PC-9 (cell line): ENCODE results near the gene FOXI2. TPM values are rescaled to one million over a fixed set of nuclear protein-coding genes. Genes with fewer than 3 reads are reported as not detected.

Experiments
- BruUV-seq: library from RNA; stranded (reverse); fragments of 400-500 nt; replicated peaks from 2 replicates; lab custom pipeline; 2021; lab: Mats Ljungman, UMichigan
- CTCF ChIA-PET: fragments of 300-600 bp; sonication (Branson Sonifier 250); formaldehyde crosslinking; loops from one replicate; lab custom pipeline; 2022; ENCODE audit warnings: antibody characterized with exemption; lab: Charles Lee
- POLR2A ChIA-PET: fragments of 300-600 bp; sonication (Branson Sonifier 250); formaldehyde crosslinking; loops from one replicate; lab custom pipeline; 2022; ENCODE audit warnings: antibody characterized with exemption; ENCODE audit not compliant: unreplicated experiment; lab: Charles Lee
- DNase-seq, 2 experiments: peaks; one replicate each; pipeline versions ENCODE4 v3.0.0 to v3.0.0-alpha.2; 2015 to 2022; ENCODE audit warnings: mixed read lengths in 1 of 2
- H2AFZ ChIP-seq: fragments of 200-600 bp; sonication (generic); 2 replicates; pipeline ENCODE4 v1.8.1; 2017; ENCODE audit warnings: antibody characterized with exemption
- H3F3A ChIP-seq: fragments of 200-600 bp; sonication (generic); 2 replicates; pipeline ENCODE4 v1.8.1; 2017; ENCODE audit warnings: antibody characterized with exemption, mild to moderate bottlenecking, low read depth; ENCODE audit not compliant: insufficient read depth
- H3K27ac ChIP-seq: fragments of 200-600 bp; sonication (generic); 2 replicates; pipeline ENCODE4 v1.6.1; 2016; ENCODE audit warnings: mixed run types
- H3K27me3 ChIP-seq: fragments of 200-600 bp; sonication (generic); 2 replicates; pipeline ENCODE4 v1.6.1; 2016; ENCODE audit warnings: low read depth, mixed run types; ENCODE audit not compliant: insufficient read depth
- H3K36me3 ChIP-seq: fragments of 200-600 bp; sonication (generic); 2 replicates; pipeline ENCODE4 v1.6.1; 2016; ENCODE audit warnings: low read depth, mixed run types
- H3K4me1 ChIP-seq: fragments of 200-600 bp; sonication (generic); replicated peaks from 2 replicates; pipeline ENCODE4 v1.6.1; 2016; ENCODE audit warnings: mixed run types; ENCODE audit not compliant: insufficient read depth
- H3K4me2 ChIP-seq: fragments of 200-600 bp; sonication (generic); 2 replicates; pipeline ENCODE4 v1.6.1; 2017; ENCODE audit warnings: mixed run types
- H3K4me3 ChIP-seq: fragments of 200-600 bp; sonication (generic); 2 replicates; pipeline ENCODE4 v1.6.1; 2016; ENCODE audit warnings: mixed run types
- H3K79me2 ChIP-seq: fragments of 200-600 bp; sonication (generic); 2 replicates; pipeline ENCODE4 v1.6.1; 2017; ENCODE audit warnings: low read depth, mixed run types
- H3K9me2 ChIP-seq: fragments of 200-600 bp; sonication (generic); 2 replicates; pipeline ENCODE4 v1.8.1; 2017; ENCODE audit warnings: mild to moderate bottlenecking; ENCODE audit not compliant: insufficient read depth
- H3K9me3 ChIP-seq: fragments of 200-600 bp; sonication (generic); 2 replicates; pipeline ENCODE4 v1.8.1; 2016; ENCODE audit warnings: low read depth; ENCODE audit not compliant: insufficient read depth
- H4K20me1 ChIP-seq: fragments of 200-600 bp; sonication (generic); 2 replicates; pipeline ENCODE4 v1.8.1; 2017; ENCODE audit not compliant: insufficient read depth
- CTCF ChIP-seq: fragments of 200-600 bp; sonication (generic); conservative IDR thresholded peaks from 2 replicates; pipeline ENCODE4 v1.6.1; 2017; ENCODE audit warnings: mixed run types, antibody characterized with exemption, mild to moderate bottlenecking, moderate library complexity
- EZH2 ChIP-seq: fragments of 200-600 bp; sonication (generic); IDR thresholded peaks from 2 replicates; pipeline ENCODE4 v1.8.0; 2017; ENCODE audit warnings: antibody characterized with exemption, low read depth
- intact Hi-C: fragments of 100-400 bp; cut with micrococcal nuclease; formaldehyde crosslinking; loops from one replicate; pipeline ENCODE4 v1.10.0; 2022; ENCODE audit not compliant: unreplicated experiment
- total RNA-seq: library from RNA; stranded (reverse); gene quantifications from 2 replicates; pipeline ENCODE4 v1.2.3, GENCODE V29; 2021

FOXI2 gene
- total RNA-seq, 1 experiment from 2014 or later, result not detected

GRCh38 chr10:127734753-127735152, 2.2 kb upstream of the FOXI2 start:
- no peaks in the 10 kb centered on the region for H3K79me2 ChIP-seq
- H3K36me3 ChIP-seq, result no peaks in the 10 kb centered on the region
- CTCF ChIA-PET, result no interaction called here
- intact Hi-C loops, result no loop called here
- no peaks in the 10 kb centered on the region for H3F3A ChIP-seq
- H2AFZ ChIP-seq, result no peak overlapping the region
- no peaks in the 10 kb centered on the region for H3K9me3 ChIP-seq
- no peak overlapping the region for H3K4me3 ChIP-seq
- H3K4me1 ChIP-seq, result no peaks in the 10 kb centered on the region
- no peaks in the 10 kb centered on the region for H3K9me2 ChIP-seq
- no peak overlapping the region for H3K4me2 ChIP-seq
- DNase-seq, result no peak
- H3K27me3 ChIP-seq, result no peaks in the 10 kb centered on the region
- H3K27ac ChIP-seq, result no peak overlapping the region
- no peak for TF ChIP-seq EZH2
- no peak for TF ChIP-seq CTCF
- no peaks in the 10 kb centered on the region for H4K20me1 ChIP-seq
- no TSS peak for BruUV-seq
- POLR2A ChIA-PET, result no interaction called here

GRCh38 chr10:127735156-127735555, 1.8 kb upstream of the FOXI2 start:
- Histone ChIP-seq H3F3A (no peaks in the 10 kb centered on the region), H3K4me2 (no peak overlapping the region), H3K27ac (no peak overlapping the region), H4K20me1 (no peaks in the 10 kb centered on the region), H3K27me3 (no peaks in the 10 kb centered on the region), H3K36me3 (no peaks in the 10 kb centered on the region), H3K79me2 (no peaks in the 10 kb centered on the region), H3K4me1 (no peaks in the 10 kb centered on the region), H2AFZ (no peak overlapping the region), H3K4me3 (no peak overlapping the region), H3K9me2 (no peaks in the 10 kb centered on the region), H3K9me3 (no peaks in the 10 kb centered on the region)
- intact Hi-C loops, result no loop called here
- BruUV-seq, result no TSS peak
- ChIA-PET CTCF (no interaction called here), POLR2A (no interaction called here)
- TF ChIP-seq CTCF (no peak), EZH2 (no peak)
- DNase-seq, result no peak

- H3F3A ChIP-seq, result no peaks in the 10 kb centered on the region
- H3K27ac ChIP-seq, result no peak overlapping the region
- BruUV-seq, result no TSS peak
- no peak overlapping the region for H3K4me3 ChIP-seq
- H3K9me2 ChIP-seq, result no peaks in the 10 kb centered on the region
- no peak overlapping the region for H2AFZ ChIP-seq
- no peaks in the 10 kb centered on the region for H3K27me3 ChIP-seq
- no peaks in the 10 kb centered on the region for H3K79me2 ChIP-seq
- H3K4me1 ChIP-seq, result no peaks in the 10 kb centered on the region
- DNase-seq, result no peak
- intact Hi-C loops, result no loop called here
- no peaks in the 10 kb centered on the region for H3K36me3 ChIP-seq
- CTCF ChIA-PET, result no interaction called here
- POLR2A ChIA-PET, result no interaction called here
- H3K4me2 ChIP-seq, result no peak overlapping the region
- H4K20me1 ChIP-seq, result no peaks in the 10 kb centered on the region
- no peaks in the 10 kb centered on the region for H3K9me3 ChIP-seq
- TF ChIP-seq CTCF (no peak), EZH2 (no peak)
Measured at GRCh38 chr10:127735723-127736221, 1.2 kb upstream of the FOXI2 start.
